SK-N-SH treated with all-trans-retinoic acid at 6 μM for 48 hours (cell line): ENCODE measurements around the gene PLAAT3.

Experiments
- ATAC-seq: fragments of 200-7000 bp; cut with Tn5 transposase; 3 replicates; pipeline ENCODE4 v1.9.1; 2020; ENCODE audit warnings: mild to moderate bottlenecking, moderate library complexity
- ARNTL ChIP-seq: fragments of 450-650 bp; formaldehyde crosslinking; IDR thresholded peaks from 2 replicates; pipeline ENCODE4 v1.5.0; 2020; ENCODE audit warnings: low read depth, mild to moderate bottlenecking, moderate library complexity, borderline replicate concordance
- BACH2 ChIP-seq: fragments of 250-450 bp; sonication (Bioruptor Pico); IDR thresholded peaks from 2 replicates; pipeline ENCODE4 v1.9.0; 2021; ENCODE audit warnings: mild to moderate bottlenecking, borderline replicate concordance
- CSDC2 ChIP-seq: fragments of 250-450 bp; sonication (Bioruptor Pico); IDR thresholded peaks from 2 replicates; pipeline ENCODE4 v1.5.0; 2020; ENCODE audit warnings: mild to moderate bottlenecking, moderate library complexity
- CSRNP3 ChIP-seq: fragments of 250-450 bp; sonication (Bioruptor Pico); IDR thresholded peaks from 2 replicates; pipeline ENCODE4 v1.5.1; 2021; ENCODE audit warnings: mild to moderate bottlenecking, moderate library complexity
- ESRRG ChIP-seq: fragments of 250-450 bp; sonication (Bioruptor Pico); IDR thresholded peaks from 2 replicates; pipeline ENCODE4 v1.6.1; 2021; ENCODE audit warnings: mild to moderate bottlenecking
- GLIS3 ChIP-seq: fragments of 250-450 bp; sonication (Bioruptor Pico); IDR thresholded peaks from 2 replicates; pipeline ENCODE4 v1.5.0; 2020; ENCODE audit warnings: mild to moderate bottlenecking, moderate library complexity
- ISL1 ChIP-seq: fragments of 250-450 bp; sonication (Bioruptor Pico); IDR thresholded peaks from 2 replicates; pipeline ENCODE4 v2.1.2; 2022; ENCODE audit warnings: mild to moderate bottlenecking, moderate library complexity
- OSR1 ChIP-seq: fragments of 250-450 bp; sonication (Bioruptor Pico); IDR thresholded peaks from 2 replicates; pipeline ENCODE4 v1.8.0; 2022; ENCODE audit warnings: moderate library complexity, mild to moderate bottlenecking, inconsistent platforms
- PATZ1 ChIP-seq: fragments of 250-450 bp; sonication (Bioruptor Pico); IDR thresholded peaks from 2 replicates; pipeline ENCODE4 v1.8.0; 2020; ENCODE audit warnings: mild to moderate bottlenecking, moderate library complexity, borderline replicate concordance
- POU6F1 ChIP-seq: fragments of 250-450 bp; sonication (Bioruptor Pico); IDR thresholded peaks from 2 replicates; pipeline ENCODE4 v1.8.0; 2021; ENCODE audit warnings: low read depth, mild to moderate bottlenecking, moderate library complexity, borderline replicate concordance
- PPARA ChIP-seq: fragments of 250-450 bp; sonication (Bioruptor Pico); IDR thresholded peaks from 2 replicates; pipeline ENCODE4 v1.5.0; 2020; ENCODE audit warnings: mild to moderate bottlenecking, borderline replicate concordance
- SNAI2 ChIP-seq: fragments of 250-450 bp; sonication (Bioruptor Pico); IDR thresholded peaks from 2 replicates; pipeline ENCODE4 v1.5.0; 2020; ENCODE audit warnings: mild to moderate bottlenecking, moderate library complexity
- TCF4 ChIP-seq: fragments of 250-450 bp; sonication (Bioruptor Pico); IDR thresholded peaks from 2 replicates; pipeline ENCODE4 v1.8.0; 2021; ENCODE audit warnings: mild to moderate bottlenecking, moderate library complexity, borderline replicate concordance
- TOX ChIP-seq: fragments of 250-450 bp; sonication (Bioruptor Pico); IDR thresholded peaks from 2 replicates; pipeline ENCODE4 v1.8.0; 2021; ENCODE audit warnings: mild to moderate bottlenecking, moderate library complexity, borderline replicate concordance
- TSHZ2 ChIP-seq: fragments of 250-450 bp; sonication (Bioruptor Pico); IDR thresholded peaks from 2 replicates; pipeline ENCODE4 v1.5.0; 2020; ENCODE audit warnings: mild to moderate bottlenecking, moderate library complexity
- ZC3H10 ChIP-seq: fragments of 250-450 bp; sonication (Bioruptor Pico); IDR thresholded peaks from 2 replicates; pipeline ENCODE4 v1.5.1; 2021; ENCODE audit warnings: mild to moderate bottlenecking, moderate library complexity
- ZFP3 ChIP-seq: fragments of 250-450 bp; sonication (Bioruptor Pico); IDR thresholded peaks from 2 replicates; pipeline ENCODE4 v1.5.0; 2020; ENCODE audit warnings: mild to moderate bottlenecking, moderate library complexity
- ZFP30 ChIP-seq: fragments of 450-650 bp; formaldehyde crosslinking; IDR thresholded peaks from 2 replicates; pipeline ENCODE4 v1.5.0; 2022; ENCODE audit warnings: mild to moderate bottlenecking, moderate library complexity
- ZNF565 ChIP-seq: fragments of 450-650 bp; formaldehyde crosslinking; conservative IDR thresholded peaks from 2 replicates; pipeline ENCODE4 v1.5.0; 2020; ENCODE audit warnings: low read depth, mild to moderate bottlenecking, moderate library complexity
- ZNF8 ChIP-seq: fragments of 450-650 bp; formaldehyde crosslinking; IDR thresholded peaks from 2 replicates; pipeline ENCODE4 v1.5.0; 2020; ENCODE audit warnings: mild to moderate bottlenecking, moderate library complexity

Gene PLAAT3

GRCh38 chr11:63567044-63567840, 47.0 kb downstream of the PLAAT3 start:
- ATAC-seq: peak; percentile 96
- TF ChIP-seq ISL1 (CRISPR knock-in tag) (0 out of 2 replicates have a peak, but pooled peaks have one; percentile 17), ZNF565 (no peak)

GRCh38 chr11:63564784-63565350, 49.4 kb downstream of the PLAAT3 start:
- TF ChIP-seq ARNTL (CRISPR knock-in tag): no peak
- no peak for TF ChIP-seq CSRNP3 (CRISPR knock-in tag)
- no peak for TF ChIP-seq PATZ1 (CRISPR knock-in tag)
- TF ChIP-seq OSR1 (CRISPR knock-in tag): no peak
- TF ChIP-seq ZFP30 (CRISPR knock-in tag): no peak
- no peak for TF ChIP-seq ZFP3 (CRISPR knock-in tag)
- TF ChIP-seq BACH2 (CRISPR knock-in tag): no peak
- TF ChIP-seq, all 23 proteins: peak for 0
- no peak for ATAC-seq

GRCh38 chr11:63564056-63564774, 50.0 kb downstream of the PLAAT3 start:
- ATAC-seq: no peak
- TF ChIP-seq CSDC2 (no peak), TSHZ2 (CRISPR knock-in tag) (no peak), BACH2 (CRISPR knock-in tag) (no peak), ISL1 (CRISPR knock-in tag) (no peak), GLIS3 (no peak), ZNF565 (no peak), OSR1 (CRISPR knock-in tag) (no peak), SNAI2 (CRISPR knock-in tag) (no peak), ZFP30 (CRISPR knock-in tag) (no peak), PPARA (CRISPR knock-in tag) (no peak), TCF4 (CRISPR knock-in tag) (no peak), ZFP3 (CRISPR knock-in tag) (no peak), TOX (no peak), ESRRG (CRISPR knock-in tag) (no peak), ZNF8 (CRISPR knock-in tag) (no peak), ARNTL (CRISPR knock-in tag) (no peak), ZC3H10 (CRISPR knock-in tag) (no peak)

- no peak for ATAC-seq
- TF ChIP-seq PATZ1 (CRISPR knock-in tag) (no peak), POU6F1 (no peak), ZFP30 (CRISPR knock-in tag) (no peak), BACH2 (CRISPR knock-in tag) (no peak), CSDC2 (no peak)
Measured at GRCh38 chr11:63563201-63564055, 50.8 kb downstream of the PLAAT3 start, which contains the start of gene PLAAT2. TSS of gene PLAAT2 (minus strand) at chr11:63563379. CDS start at chr11:63563324, 55 bp downstream.
